Endothelial cell of umbilical vein (primary cell): ENCODE measurements around the gene REPS2.

Experiments used
- CTCF ChIP-seq, 2 donors: IDR thresholded peaks; 1 replicate in 1 of 2; 2 replicates in 1 of 2; pipeline ENCODE4 v1.5.1; 2011; ENCODE audit warnings: low read length in 2 of 2, mild to moderate bottlenecking in 2 of 2, moderate library complexity in 2 of 2, control low read depth in 1 of 2, inconsistent platforms in 1 of 2, low read depth in 1 of 2; ENCODE audit not compliant: insufficient read depth in 1 of 2; ENCODE audit errors: extremely low read depth in 1 of 2
- FOS ChIP-seq: IDR thresholded peaks from 2 replicates; pipeline ENCODE4 v1.6.1; 2011; ENCODE audit warnings: mild to moderate bottlenecking, low read length, moderate library complexity, borderline replicate concordance; ENCODE audit not compliant: insufficient read depth
- MAX ChIP-seq: IDR thresholded peaks from 2 replicates; pipeline ENCODE4 v1.6.1; 2011; ENCODE audit not compliant: insufficient read depth, insufficient read length
- POLR2A ChIP-seq: IDR thresholded peaks from 2 replicates; pipeline ENCODE4 v1.6.1; 2012; ENCODE audit warnings: low read depth, mild to moderate bottlenecking, control low read depth, low read length
- POLR2AphosphoS5 ChIP-seq: IDR thresholded peaks from 2 replicates; pipeline ENCODE4 v1.6.1; 2012; ENCODE audit warnings: low read depth, mild to moderate bottlenecking, control low read depth, low read length, moderate library complexity; ENCODE audit not compliant: insufficient read depth

GRCh38 chrX:17005712-17006368 lies 59.4 kb downstream of the REPS2 start:
- no peak for TF ChIP-seq CTCF (IDR thresholded peaks at IDR 0.05; ENCODE audit: extremely low read depth in 1 of 2, insufficient read depth in 1 of 2, low read depth in 1 of 2, low read length in 2 of 2)
- TF ChIP-seq MAX, result no peak
- TF ChIP-seq FOS, result no peak
- no peak for TF ChIP-seq POLR2A
- TF ChIP-seq POLR2AphosphoS5, result no peak
